T47D (cell line): Measurements from ENCODE around the gene SNRNP48.
A peak's percentile ranks its signal among the peaks of the same experiment; 100 is the strongest.

Experiments used
- DNase-seq, 2 experiments: peaks; one replicate each; pipeline versions ENCODE4 v3.0.0 to v3.0.0-alpha.2; 2011 to 2012; ENCODE audit warnings: low read depth in 1 of 2, low spot score in 1 of 2
- JUND ChIP-seq: IDR thresholded peaks from 2 replicates; pipeline ENCODE4 v1.6.1; 2012; ENCODE audit warnings: low read depth
- in situ Hi-C: cut with HindIII; loops from 2 replicates; pipeline ENCODE4 v1.10.0; 2016; ENCODE audit warnings: low sequenced_read_pairs, low pct_unique_long_range_greater_than_20kb

Gene SNRNP48

DNA sequence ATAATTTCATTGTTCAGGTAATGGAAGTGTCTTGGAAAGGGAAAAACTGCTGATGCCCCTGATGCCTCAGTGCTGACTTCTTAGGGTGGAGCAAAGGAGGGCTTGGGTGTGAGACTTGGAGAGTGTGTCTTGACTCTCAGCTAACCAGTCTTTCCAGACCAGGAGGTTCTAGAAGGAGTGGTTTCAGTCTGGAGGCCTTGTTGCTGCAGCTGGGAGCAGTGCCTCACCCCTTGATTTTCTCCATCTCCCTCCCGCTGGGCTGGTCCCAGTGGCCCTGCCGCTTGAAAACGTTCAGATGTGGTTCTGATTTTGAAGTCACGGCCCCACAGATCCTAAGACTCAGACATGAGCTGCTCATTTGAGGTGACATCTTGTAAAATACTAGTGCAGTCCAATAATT, 43.1 kb upstream of the SNRNP48 start:
- peak in 1 of 2 experiments; percentile 89 for DNase-seq
- TF ChIP-seq JUND = no peak
- in situ Hi-C loops = no loop called here

DNA sequence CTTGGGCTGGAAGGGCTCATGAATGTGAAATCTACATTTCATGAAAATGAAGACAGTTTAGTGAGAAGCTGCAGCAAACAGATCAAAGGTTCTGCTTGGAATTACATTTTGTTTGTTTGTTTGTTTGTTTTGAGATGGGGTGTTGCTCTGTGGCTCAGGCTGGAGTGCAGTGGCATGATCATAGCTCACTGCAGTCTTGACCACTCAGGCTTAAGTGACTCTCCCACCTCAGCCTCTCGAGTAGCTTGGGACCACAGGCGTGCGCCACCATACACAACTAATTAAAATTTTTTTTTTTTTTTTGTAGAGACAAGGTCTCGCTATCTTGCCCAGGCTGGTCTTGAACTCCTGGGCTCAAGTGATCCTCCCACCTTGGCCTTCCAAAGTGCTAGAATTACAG, 42.7 kb upstream of the SNRNP48 start:
- in situ Hi-C loops = no loop called here
- DNase-seq = no peak
- no peak for TF ChIP-seq JUND

DNA sequence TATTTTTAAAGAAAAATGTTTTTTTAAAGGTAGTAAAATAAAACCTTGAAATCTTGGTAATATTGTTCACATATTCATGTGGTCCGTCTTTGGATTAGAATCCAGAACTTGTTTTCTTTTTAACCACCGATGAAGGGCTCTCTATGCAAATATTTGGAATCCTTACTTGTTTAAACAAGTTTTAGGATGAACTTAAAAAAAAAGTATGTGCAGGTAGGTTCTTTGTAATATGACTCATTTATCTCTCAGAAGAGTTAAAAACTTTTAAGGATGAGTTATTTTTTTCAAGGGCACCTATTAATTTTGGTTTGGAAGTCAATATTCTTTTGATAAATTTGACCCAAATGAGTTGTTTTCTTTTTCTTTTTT, 39.6 kb upstream of the SNRNP48 start:
- no peak for TF ChIP-seq JUND
- in situ Hi-C loops = no loop called here

DNA sequence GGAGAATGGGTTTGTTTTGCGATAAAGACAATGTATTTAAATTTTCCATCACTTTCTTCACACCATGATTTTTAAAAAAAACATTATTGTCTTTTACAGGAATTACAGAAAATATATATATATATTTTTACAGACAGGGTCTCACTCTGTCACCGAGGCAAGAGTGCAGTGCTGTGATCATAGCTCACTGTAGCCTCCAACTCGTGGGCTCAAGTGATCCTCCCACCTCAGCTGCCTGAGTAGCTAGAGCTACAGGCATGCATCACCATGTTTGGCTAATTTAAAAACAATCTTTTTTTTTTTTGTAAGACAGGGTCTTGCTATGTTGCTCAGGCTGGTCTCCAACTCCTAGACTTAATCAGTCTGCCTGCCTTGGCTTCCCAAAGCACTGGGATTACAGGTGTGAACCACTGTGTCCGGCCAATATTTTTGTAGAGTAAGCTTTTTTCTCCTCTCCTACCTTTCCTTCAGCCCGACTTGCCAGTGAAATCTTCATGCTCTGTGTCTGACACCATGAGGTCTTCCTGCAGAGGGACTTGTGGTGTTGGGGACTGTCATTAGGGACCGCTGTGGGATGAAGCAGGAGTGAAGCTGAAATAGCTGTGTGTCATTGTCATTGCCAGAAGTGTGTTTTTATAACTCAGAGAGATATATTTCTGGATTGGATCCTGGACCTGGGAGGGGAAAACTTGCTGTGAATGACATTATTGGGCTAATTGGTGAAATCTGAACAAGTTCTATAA, 35.3 kb upstream of the SNRNP48 start:
- no peak for DNase-seq
- TF ChIP-seq JUND = no peak
- in situ Hi-C loops = no loop called here

More for the DNA sequence above, 39.6 kb upstream of the SNRNP48 start:
- peak in 1 of 2 experiments; percentile 68 for DNase-seq

DNA sequence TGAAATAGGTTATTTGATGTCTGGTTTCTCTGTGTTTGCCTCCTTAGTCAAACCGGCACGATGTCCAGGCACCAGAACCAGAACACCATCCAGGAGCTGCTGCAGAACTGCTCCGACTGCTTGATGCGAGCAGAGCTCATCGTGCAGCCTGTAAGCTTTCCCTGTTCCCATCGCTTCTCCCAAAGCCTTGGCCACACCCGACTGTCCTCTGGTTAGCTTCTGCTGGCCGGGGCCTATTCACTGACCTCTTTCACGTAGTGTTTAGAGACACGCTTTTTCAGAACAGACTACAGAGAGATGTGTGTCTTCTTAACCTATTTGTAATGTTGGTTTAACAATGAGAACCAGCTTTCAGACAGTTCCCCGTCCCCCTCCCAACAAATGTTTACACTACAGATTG, 34.3 kb upstream of the SNRNP48 start:
- TF ChIP-seq JUND = no peak
- in situ Hi-C loops = no loop called here
- DNase-seq = no peak

GRCh38 chr6:7556394-7557106, 33.4 kb upstream of the SNRNP48 start:
- DNase-seq = no peak
- in situ Hi-C loops = no loop called here
- TF ChIP-seq JUND = no peak

DNA sequence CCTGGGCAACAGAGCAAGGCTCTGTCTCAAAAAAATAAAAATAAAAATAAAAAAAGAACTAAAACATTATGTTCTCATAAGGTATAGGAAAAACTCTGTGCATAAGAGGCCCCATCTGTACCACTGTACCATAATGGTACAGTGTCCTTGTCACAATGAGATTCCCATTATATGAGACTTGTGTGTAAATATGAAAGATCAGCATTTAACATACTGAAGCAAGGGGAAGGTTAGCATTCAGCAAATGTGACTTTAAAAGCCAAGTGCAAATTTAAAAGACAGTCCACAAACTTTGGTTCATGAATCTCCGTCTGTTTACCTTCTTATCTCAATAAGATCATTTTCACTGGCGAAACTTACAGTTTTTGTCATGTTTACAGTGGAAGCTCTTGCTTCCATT, 32.3 kb upstream of the SNRNP48 start:
- in situ Hi-C loops = no loop called here
- TF ChIP-seq JUND = no peak
- no peak for DNase-seq

DNA sequence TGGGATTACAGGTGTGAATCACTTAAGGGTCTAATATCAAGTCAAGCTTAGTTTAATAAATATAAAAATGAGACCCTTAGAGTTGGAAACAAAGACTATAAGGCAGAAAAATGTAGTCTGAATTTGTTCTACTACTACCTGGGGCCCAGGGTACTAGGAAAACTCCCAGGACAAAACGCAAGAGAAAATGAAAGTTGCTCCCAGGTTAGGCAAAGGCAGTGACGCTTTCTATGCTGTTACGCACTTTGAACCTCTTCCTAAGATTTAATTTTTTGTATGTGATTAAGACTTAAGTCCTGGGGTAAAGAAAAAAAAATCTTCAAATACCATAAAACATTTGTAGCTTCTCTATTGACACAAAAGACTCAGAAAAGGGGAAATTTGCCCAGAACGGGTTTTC, 31.2 kb upstream of the SNRNP48 start:
- no peak for DNase-seq
- in situ Hi-C loops = no loop called here
- no peak for TF ChIP-seq JUND

DNA sequence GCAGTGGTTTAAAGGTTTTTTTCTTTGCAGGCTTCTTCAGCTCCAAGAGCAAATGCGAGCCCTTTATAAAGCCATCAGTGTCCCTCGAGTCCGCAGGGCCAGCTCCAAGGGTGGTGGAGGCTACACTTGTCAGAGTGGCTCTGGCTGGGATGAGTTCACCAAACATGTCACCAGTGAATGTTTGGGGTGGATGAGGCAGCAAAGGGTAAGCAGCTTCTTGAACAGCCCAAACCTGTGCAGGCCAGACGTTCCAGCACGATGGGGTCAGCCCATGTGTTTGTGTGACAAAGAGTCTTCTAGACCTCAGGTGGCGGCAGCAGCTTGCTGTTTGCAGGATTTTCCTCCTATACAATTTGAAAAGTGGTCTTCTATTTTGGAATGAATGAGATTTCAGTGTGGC, 30.8 kb upstream of the SNRNP48 start:
- DNase-seq = no peak
- in situ Hi-C loops = no loop called here
- TF ChIP-seq JUND = no peak

- no peak for TF ChIP-seq JUND
- DNase-seq = peak in 1 of 2 experiments; percentile 82
- in situ Hi-C loops = no loop called here
Measured at GRCh38 chr6:7559651-7560385, 30.2 kb upstream of the SNRNP48 start.

DNA sequence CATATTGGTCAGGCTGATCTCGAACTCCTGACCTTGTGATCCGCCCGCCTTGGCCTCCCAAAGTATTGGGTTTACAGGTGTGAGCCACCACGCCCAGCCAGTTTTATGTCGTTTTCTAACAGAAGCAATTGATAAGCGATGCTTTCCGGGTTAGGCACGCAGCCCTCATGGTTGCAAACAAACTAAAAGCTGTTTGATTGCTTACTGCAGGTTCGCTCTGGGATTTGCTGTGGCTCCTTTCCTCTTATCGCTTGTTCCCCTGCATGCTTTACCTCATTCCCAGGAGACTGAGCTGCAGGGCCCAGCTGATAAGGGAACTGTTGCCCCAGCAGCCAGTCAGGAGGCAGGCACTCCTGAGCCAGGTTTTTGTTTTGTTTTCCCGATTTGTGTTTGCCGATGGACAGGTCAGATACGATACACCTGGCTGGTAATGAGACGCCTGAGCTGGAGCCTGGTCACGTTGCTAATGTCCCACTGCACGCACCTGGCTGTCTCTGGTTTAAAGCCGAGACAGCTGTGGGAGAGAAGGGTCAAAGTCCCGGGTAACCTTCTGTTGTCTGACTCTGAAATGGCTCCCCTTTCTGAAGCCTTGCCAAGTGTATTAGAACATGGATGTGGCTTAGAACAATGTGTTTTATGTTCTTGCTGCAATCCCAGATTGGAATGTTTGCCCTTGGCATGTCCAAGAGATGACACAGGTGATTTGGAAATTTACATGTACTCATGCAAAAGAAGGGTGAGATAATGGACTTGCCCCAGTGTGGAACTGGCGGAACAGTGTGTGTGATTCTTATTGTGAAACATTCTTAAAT, 28.6 kb upstream of the SNRNP48 start:
- in situ Hi-C loops = no loop called here
- TF ChIP-seq JUND = peak; percentile 79
- peak; percentile 40 to 93 for DNase-seq

DNA sequence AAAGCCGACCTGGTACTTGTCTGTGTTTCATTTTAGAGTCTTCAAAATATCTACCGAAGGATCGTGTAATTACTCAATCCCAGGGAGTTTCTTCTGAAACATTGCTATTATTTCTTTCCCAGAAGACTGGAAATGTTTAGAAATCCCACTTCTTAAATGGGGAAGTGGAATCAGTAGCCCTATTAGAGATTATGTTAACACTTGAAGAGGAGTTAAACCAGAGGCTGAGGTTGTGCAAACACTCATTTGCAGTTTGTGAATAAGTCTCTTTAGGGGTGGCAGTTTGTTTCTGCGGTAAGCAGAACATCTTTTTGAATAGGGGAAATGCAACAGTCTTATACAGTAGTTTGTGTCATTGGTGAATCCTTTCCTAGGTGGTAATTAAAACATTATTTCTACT, 27.2 kb upstream of the SNRNP48 start:
- in situ Hi-C loops = no loop called here
- TF ChIP-seq JUND = no peak
- no peak for DNase-seq
